HS-27A (cell line): ENCODE data around the gene GNRH2.
"Not testable (repeated sequence)": the region's sequence is repeated elsewhere in the genome, so short reads cannot be mapped to it uniquely, and the experiment has no call there.

Experiments
- DNase-seq: peaks from one replicate; pipeline ENCODE4 v3.0.0-alpha.2; 2012; ENCODE audit warnings: low read depth, missing footprints

The GNRH2 gene

GRCh38 chr20:3043322-3043721 lies at the start of gene GNRH2:
GNRH2 (plus strand) TSS chr20:3043622; CDS start chr20:3044415, 793 bp downstream.
- DNase-seq = no peak

GRCh38 chr20:2995796-2996195 lies 47.6 kb upstream of the GNRH2 start:
- DNase-seq = no peak

GRCh38 chr20:2998728-2999127 lies 44.7 kb upstream of the GNRH2 start:
- no peak for DNase-seq

- no peak for DNase-seq
Observed at GRCh38 chr20:3000852-3001523, 42.4 kb upstream of the GNRH2 start.

GRCh38 chr20:3003416-3003815 lies 40.0 kb upstream of the GNRH2 start:
- no peak for DNase-seq

GRCh38 chr20:3010985-3011723 lies 32.3 kb upstream of the GNRH2 start:
- no peak for DNase-seq

GRCh38 chr20:3011752-3012151 lies 31.7 kb upstream of the GNRH2 start:
- no peak for DNase-seq

GRCh38 chr20:3013771-3014170 lies 29.7 kb upstream of the GNRH2 start:
- no peak for DNase-seq

GRCh38 chr20:3014179-3014578 lies 29.2 kb upstream of the GNRH2 start:
- DNase-seq = no peak

- no peak for DNase-seq
Observed at GRCh38 chr20:3014662-3015061, 28.8 kb upstream of the GNRH2 start.

GRCh38 chr20:3015302-3015701 lies 28.1 kb upstream of the GNRH2 start:
- not testable (repeated sequence) for DNase-seq

- no peak for DNase-seq
Observed at GRCh38 chr20:3021327-3021726, 22.1 kb upstream of the GNRH2 start.

- no peak for DNase-seq
Observed at GRCh38 chr20:3021777-3022176, 21.6 kb upstream of the GNRH2 start.

- DNase-seq = not testable (repeated sequence)
Observed at GRCh38 chr20:3022559-3023490, 20.6 kb upstream of the GNRH2 start.

GRCh38 chr20:3027987-3028386 lies 15.4 kb upstream of the GNRH2 start:
- DNase-seq = no peak

- no peak for DNase-seq
Observed at GRCh38 chr20:3031524-3032147, 11.8 kb upstream of the GNRH2 start.

GRCh38 chr20:3032624-3033023 lies 10.8 kb upstream of the GNRH2 start:
- DNase-seq = no peak

GRCh38 chr20:3037654-3038053 lies 5.8 kb upstream of the GNRH2 start:
- no peak for DNase-seq

GRCh38 chr20:3038454-3038853 lies 5.0 kb upstream of the GNRH2 start:
- DNase-seq = no peak

- DNase-seq = no peak
Observed at GRCh38 chr20:3039426-3039825, 4.0 kb upstream of the GNRH2 start.

GRCh38 chr20:3040086-3040485 lies 3.3 kb upstream of the GNRH2 start:
- no peak for DNase-seq

- DNase-seq = no peak
Observed at GRCh38 chr20:3041854-3042409, 1.5 kb upstream of the GNRH2 start.
